Activated CD8-positive, alpha-beta T cell treated with anti-CD3 and anti-CD28 coated beads for 36 hours (primary cell): Measurements from ENCODE around the gene PTPN4. TPM values are rescaled to one million over a fixed set of nuclear protein-coding genes. Genes with fewer than 3 reads are reported as not detected.

Experiments
- ATAC-seq: fragments of 200-7000 bp; cut with Tn5 transposase; one replicate; pipeline ENCODE4 v1.10.0; 2021; ENCODE audit warnings: mild to moderate bottlenecking, moderate library complexity
- CTCF ChIA-PET: fragments of 350-600 bp; sonication (Branson Sonifier 250); formaldehyde crosslinking; loops from one replicate; lab custom pipeline; 2021; ENCODE audit warnings: antibody characterized with exemption; lab: Charles Lee
- POLR2A ChIA-PET: fragments of 350-600 bp; sonication (Branson Sonifier 250); formaldehyde crosslinking; loops from one replicate; lab custom pipeline; 2021; ENCODE audit warnings: antibody characterized with exemption; lab: Charles Lee
- DNase-seq: peaks from one replicate; pipeline ENCODE4 v3.0.0-alpha.2; 2020
- H3K27ac Mint-ChIP-seq: one replicate; pipeline ENCODE4 v1.8.0; 2021; ENCODE audit warnings: mild to moderate bottlenecking, mixed read lengths
- H3K27me3 Mint-ChIP-seq: one replicate; pipeline ENCODE4 v1.8.0; 2021; ENCODE audit warnings: mixed read lengths
- H3K36me3 Mint-ChIP-seq: one replicate; pipeline ENCODE4 v1.8.0; 2021; ENCODE audit warnings: low read depth, mixed read lengths
- H3K4me1 Mint-ChIP-seq: one replicate; pipeline ENCODE4 v1.8.0; 2021; ENCODE audit warnings: low read depth, mixed read lengths
- H3K4me3 Mint-ChIP-seq: one replicate; pipeline ENCODE4 v1.8.0; 2021; ENCODE audit warnings: mild to moderate bottlenecking, moderate library complexity, mixed read lengths
- H3K9me3 Mint-ChIP-seq: one replicate; pipeline ENCODE4 v1.8.0; 2021; ENCODE audit warnings: mixed read lengths
- intact Hi-C: fragments of 100-400 bp; cut with micrococcal nuclease; formaldehyde crosslinking; loops from one replicate; pipeline ENCODE4 v1.10.0; 2022
- total RNA-seq, 2 experiments: library from RNA; stranded (reverse); gene quantifications; one replicate each; pipeline ENCODE4 v1.2.3, GENCODE V29; 2021
- TF ChIP-seq, protein P1 (sequence below): fragments of 200-600 bp; IDR thresholded peaks from one replicate; pipeline ENCODE4 v1.8.0; 2022; ENCODE audit warnings: antibody characterized with exemption, mild to moderate bottlenecking

Gene PTPN4
- total RNA-seq, 2 experiments from 2014 or later, result 34.4 to 40.2 TPM

DNA sequence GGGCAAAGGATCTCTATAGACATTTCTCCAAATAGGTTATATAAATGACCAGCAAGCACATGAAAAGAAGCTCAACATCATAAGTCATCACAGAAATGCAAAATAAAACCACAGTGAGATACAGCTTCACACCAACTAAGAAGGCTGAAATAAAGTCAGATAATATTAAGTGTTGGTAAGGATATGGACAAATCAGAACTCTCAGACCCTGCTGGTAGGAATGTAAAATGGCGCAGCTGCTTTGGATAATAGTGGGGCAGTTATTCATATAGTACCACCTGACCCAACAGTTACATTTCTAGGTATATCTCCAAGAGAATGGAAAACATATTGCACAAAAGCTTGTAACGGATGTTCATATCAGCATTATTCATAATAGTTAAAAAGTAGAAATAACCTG, 267.2 kb downstream of the PTPN4 start:
- Mint-ChIP-seq H3K4me3 (no peak overlapping the region), H3K27ac (no peak overlapping the region), H3K9me3 (peaks cover 5% of the 10 kb centered on the region), H3K27me3 (no peaks in the 10 kb centered on the region), H3K4me1 (peaks cover 6% of the 10 kb centered on the region), H3K36me3 (peaks cover 26% of the 10 kb centered on the region)
- ChIA-PET CTCF (no interaction called here), POLR2A (no interaction called here)
- TF ChIP-seq, protein P1, sequence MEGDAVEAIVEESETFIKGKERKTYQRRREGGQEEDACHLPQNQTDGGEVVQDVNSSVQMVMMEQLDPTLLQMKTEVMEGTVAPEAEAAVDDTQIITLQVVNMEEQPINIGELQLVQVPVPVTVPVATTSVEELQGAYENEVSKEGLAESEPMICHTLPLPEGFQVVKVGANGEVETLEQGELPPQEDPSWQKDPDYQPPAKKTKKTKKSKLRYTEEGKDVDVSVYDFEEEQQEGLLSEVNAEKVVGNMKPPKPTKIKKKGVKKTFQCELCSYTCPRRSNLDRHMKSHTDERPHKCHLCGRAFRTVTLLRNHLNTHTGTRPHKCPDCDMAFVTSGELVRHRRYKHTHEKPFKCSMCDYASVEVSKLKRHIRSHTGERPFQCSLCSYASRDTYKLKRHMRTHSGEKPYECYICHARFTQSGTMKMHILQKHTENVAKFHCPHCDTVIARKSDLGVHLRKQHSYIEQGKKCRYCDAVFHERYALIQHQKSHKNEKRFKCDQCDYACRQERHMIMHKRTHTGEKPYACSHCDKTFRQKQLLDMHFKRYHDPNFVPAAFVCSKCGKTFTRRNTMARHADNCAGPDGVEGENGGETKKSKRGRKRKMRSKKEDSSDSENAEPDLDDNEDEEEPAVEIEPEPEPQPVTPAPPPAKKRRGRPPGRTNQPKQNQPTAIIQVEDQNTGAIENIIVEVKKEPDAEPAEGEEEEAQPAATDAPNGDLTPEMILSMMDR, result no peak
- intact Hi-C loops, result no loop called here
- ATAC-seq (no peak), DNase-seq (no peak)

DNA sequence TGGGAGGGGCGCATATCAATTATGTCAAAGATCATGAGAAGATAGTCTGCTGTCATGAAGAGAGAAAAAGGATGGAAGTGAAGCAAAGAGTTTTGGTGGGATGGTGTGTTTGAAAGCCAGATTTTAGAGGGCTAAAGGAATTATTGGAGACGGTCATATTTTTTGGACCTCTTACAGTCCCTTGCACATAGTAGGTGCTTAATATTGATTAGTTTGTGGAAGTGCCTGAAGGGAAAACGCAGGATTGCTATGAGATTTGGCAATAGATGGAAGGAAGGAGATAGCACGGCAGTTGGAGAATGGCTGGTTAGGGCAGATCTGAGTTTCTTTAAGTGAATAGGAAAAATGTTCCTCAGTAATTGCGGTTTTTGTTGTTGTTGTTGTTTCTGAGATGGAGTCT, 269.1 kb downstream of the PTPN4 start:
- TF ChIP-seq, protein P1, result no peak

DNA sequence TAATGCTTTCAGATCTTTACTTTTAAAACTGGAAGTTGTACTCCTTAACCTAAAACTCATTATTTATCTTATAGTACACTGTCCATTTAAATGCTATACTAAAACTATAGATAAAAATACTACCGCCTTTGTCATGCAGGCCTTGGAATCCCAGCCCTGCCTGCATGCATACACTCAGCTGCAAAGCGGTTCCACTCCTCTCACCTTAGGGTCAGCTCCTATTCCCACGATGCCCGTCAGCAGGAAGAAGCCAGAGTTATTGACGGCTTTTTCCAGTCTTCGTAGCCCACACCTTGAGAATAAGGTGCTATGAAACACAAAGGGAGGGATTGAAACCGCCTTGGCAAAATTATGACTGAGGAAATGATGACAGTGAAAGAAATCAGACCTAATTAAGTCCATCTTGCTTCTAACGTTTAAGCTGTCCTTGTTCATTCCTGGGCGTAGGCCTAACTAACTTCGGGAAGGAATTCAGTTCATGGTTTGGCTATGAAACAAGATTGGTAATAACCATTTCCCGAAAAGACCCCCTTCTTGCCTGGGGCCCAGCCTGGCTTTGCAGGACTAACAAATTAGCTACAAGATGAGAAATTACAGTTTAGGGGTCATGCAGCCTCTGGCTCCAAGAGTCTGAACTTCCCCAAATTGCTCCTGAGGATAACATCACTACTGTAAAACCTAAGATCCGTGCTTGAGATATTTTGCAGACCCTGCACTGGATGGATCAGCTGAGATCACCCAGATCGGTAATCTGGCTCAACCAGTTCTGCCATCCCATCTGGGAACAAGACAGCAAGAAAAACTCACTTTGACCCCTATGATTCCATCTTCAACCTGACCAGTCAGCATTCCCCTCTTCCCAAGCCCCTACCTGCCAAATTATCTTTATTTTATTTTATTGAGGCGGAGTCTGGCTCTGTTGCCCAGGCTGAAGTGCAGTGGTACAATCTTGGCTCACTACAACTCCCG, 270.2 kb downstream of the PTPN4 start:
- H3K27me3 Mint-ChIP-seq, result no peaks in the 10 kb centered on the region
- ATAC-seq, result no peak
- intact Hi-C loops, result no loop called here
- no peak overlapping the region for H3K4me3 Mint-ChIP-seq
- DNase-seq, result no peak
- no peak overlapping the region for H3K27ac Mint-ChIP-seq
- peaks cover 6% of the 10 kb centered on the region for H3K4me1 Mint-ChIP-seq
- POLR2A ChIA-PET, result interaction anchor here (0.7 kb wide), 1 partner anchor 144 kb away, joined by 3 read pairs; no protein-coding TSS in a partner anchor
- H3K36me3 Mint-ChIP-seq, result peaks cover 7% of the 10 kb centered on the region
- CTCF ChIA-PET, result interaction anchor here (1.1 kb wide), 1 partner anchor 79 kb away, joined by 3 read pairs; no protein-coding TSS in a partner anchor
- peaks cover 4% of the 10 kb centered on the region for H3K9me3 Mint-ChIP-seq
- TF ChIP-seq, protein P1, result no peak

More for the DNA sequence above, 269.1 kb downstream of the PTPN4 start:
- peaks cover 6% of the 10 kb centered on the region for H3K4me1 Mint-ChIP-seq
- H3K36me3 Mint-ChIP-seq, result peaks cover 12% of the 10 kb centered on the region
- DNase-seq (no peak), ATAC-seq (no peak)
- no peak overlapping the region for H3K27ac Mint-ChIP-seq
- peaks cover 5% of the 10 kb centered on the region for H3K9me3 Mint-ChIP-seq
- H3K4me3 Mint-ChIP-seq, result no peak overlapping the region
- no peaks in the 10 kb centered on the region for H3K27me3 Mint-ChIP-seq
- intact Hi-C loops, result no loop called here
- CTCF ChIA-PET, result interaction anchor here (1.1 kb wide), 1 partner anchor 80 kb away, joined by 3 read pairs; no protein-coding TSS in a partner anchor
- POLR2A ChIA-PET, result no interaction called here

- Mint-ChIP-seq H3K9me3 (no peaks in the 10 kb centered on the region), H3K4me1 (peaks cover 6% of the 10 kb centered on the region), H3K27ac (no peak overlapping the region), H3K36me3 (no peaks in the 10 kb centered on the region), H3K27me3 (no peaks in the 10 kb centered on the region), H3K4me3 (no peak overlapping the region)
- ChIA-PET CTCF (interaction anchor here (1.0 kb wide), 1 partner anchor 143 kb away, joined by 3 read pairs; no protein-coding TSS in a partner anchor), POLR2A (no interaction called here)
- no peak for ATAC-seq
- TF ChIP-seq, protein P1, result no peak
- no peak for DNase-seq
- intact Hi-C loops, result no loop called here
These were observed 272.6 kb downstream of the PTPN4 start for GRCh38 chr2:120032297-120032696.

Other genes with a start within 250 kb of the PTPN4 start
- not detected for gene SCTR, start 235.4 kb upstream of the PTPN4 start, total RNA-seq
- gene CFAP221, start 215.5 kb upstream of the PTPN4 start, total RNA-seq, result not detected
- gene TMEM177, start 80.7 kb upstream of the PTPN4 start, total RNA-seq, result 10 to 100 TPM; 13.1 to 14.6 TPM